Right atrium auricular region (tissue), 2 donors: ENCODE data around the gene ASAP2. TPM values are rescaled to one million over a fixed set of nuclear protein-coding genes. Genes with fewer than 3 reads are reported as not detected.
A peak's percentile ranks its signal among the peaks of the same experiment; 100 is the strongest.

ENCODE experiments used
- DNase-seq: peaks from one replicate; pipeline ENCODE4 v3.0.0-alpha.2; 2019; ENCODE audit warnings: low spot score
- H3K27ac ChIP-seq, 2 donors: fragments of 200-600 bp; sonication (generic); 1 replicate in 1 of 2; 2 replicates in 1 of 2; pipeline ENCODE4 v1.5.1; 2016 to 2019
- H3K27me3 ChIP-seq, 2 donors: fragments of 200-600 bp; sonication (generic); one replicate each; pipeline versions ENCODE4 v1.5.1 to v1.6.0; 2017 to 2019
- H3K36me3 ChIP-seq: fragments of 200-600 bp; sonication (generic); one replicate; pipeline ENCODE4 v1.5.1; 2016
- H3K4me1 ChIP-seq, 2 donors: fragments of 200-600 bp; sonication (generic); one replicate each; pipeline versions ENCODE4 v1.5.1 to v1.6.0; 2017 to 2019
- H3K4me3 ChIP-seq, 2 donors: fragments of 200-600 bp; sonication (generic); 1 replicate in 1 of 2; 2 replicates in 1 of 2; pipeline ENCODE4 v1.5.1; 2017 to 2019; ENCODE audit warnings: mild to moderate bottlenecking in 1 of 2, moderate library complexity in 1 of 2
- H3K9me3 ChIP-seq, 2 donors: fragments of 200-600 bp; sonication (generic); one replicate each; pipeline ENCODE4 v1.5.1; 2019
- CTCF ChIP-seq, 2 donors: fragments of 200-600 bp; sonication (generic); IDR thresholded peaks; one replicate each; pipeline ENCODE4 v1.5.1; 2019; ENCODE audit warnings: antibody characterized with exemption in 2 of 2
- total RNA-seq, 2 donors: library from RNA; depleted of rRNA; stranded (reverse); fragments of >200 nt; gene quantifications; one replicate each; pipeline ENCODE4 v1.1.0, GENCODE V29; 2016

The ASAP2 gene
- 10 to 100 TPM; 13.2 to 20.3 TPM for total RNA-seq

DNA sequence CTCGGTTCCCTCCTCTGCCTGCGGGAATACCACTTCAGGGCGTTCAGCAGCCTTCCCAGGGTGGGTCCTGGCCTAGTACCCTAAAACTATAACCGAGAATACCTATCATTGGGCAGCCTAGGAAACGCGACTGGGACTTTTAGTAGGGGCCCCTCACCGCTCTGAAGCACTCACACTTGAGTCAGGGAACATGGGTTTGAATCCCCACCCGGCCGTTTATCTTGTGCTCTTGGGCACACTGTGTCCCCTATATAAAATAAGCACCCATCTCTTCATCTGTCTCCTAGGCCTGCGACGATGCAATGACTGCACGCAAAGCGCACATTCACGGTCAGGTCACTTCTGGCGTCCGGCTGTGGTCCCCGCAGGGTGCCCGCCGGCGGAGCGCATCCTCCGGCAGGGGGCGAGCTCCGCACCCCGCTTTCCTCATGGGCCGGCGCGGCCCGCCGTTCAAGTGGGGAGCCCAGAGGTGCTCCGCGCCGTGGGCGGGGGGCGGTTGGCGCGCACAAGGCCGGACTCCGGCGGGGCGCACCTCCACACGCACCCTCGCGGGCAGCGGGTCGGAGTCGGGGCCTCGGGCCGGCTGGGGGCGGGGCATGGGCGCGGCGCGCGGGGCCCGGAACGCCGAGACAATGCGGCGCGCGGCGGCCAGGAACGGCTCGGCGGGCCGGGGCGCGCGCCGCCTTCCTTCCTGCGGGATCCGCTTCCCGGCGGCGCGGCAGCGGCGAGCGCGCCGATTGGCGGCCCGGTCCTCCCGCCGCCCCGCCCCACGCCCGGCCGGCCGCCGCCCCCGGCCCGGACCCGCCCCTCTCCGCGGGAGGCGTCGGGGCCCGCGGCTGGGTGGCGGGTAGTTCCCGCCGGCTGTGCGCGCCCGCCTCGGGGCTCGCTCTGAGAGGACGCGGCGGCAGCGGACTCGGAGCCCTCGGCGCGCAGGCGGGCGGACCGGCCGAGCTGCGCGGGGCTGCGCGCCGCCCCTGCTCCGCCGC is at the start of gene ASAP2:
TSS of gene ASAP2 (plus strand) at position 850 of the 986 bp plus-strand sequence. CDS start 293 bp downstream, outside the sequence.
- TF ChIP-seq CTCF (IDR thresholded peaks at IDR 0.05), result peak; percentile 79 to 87

GRCh38 chr2:9158786-9159779 is 47.5 kb upstream of the ASAP2 start:
- no peak for TF ChIP-seq CTCF (IDR thresholded peaks at IDR 0.05)
- H3K27me3 ChIP-seq, result no peaks in the 10 kb centered on the region
- no peak for DNase-seq
- H3K36me3 ChIP-seq, result no peaks in the 10 kb centered on the region
- no peaks in the 10 kb centered on the region for H3K4me1 ChIP-seq
- no peak overlapping the region for H3K4me3 ChIP-seq
- H3K27ac ChIP-seq, result no peak overlapping the region
- H3K9me3 ChIP-seq, result no peaks in the 10 kb centered on the region

More for the DNA sequence above, at the start of gene ASAP2:
- Histone ChIP-seq H3K9me3 (no peaks in the 10 kb centered on the region), H3K27me3 (no peaks in the 10 kb centered on the region), H3K36me3 (no peaks in the 10 kb centered on the region), H3K4me1 (peaks cover 0 to 23% of the 10 kb centered on the region in 2 donors), H3K27ac (peak within 1 kb of the TSS; percentile 82 to 92), H3K4me3 (peak within 1 kb of the TSS; percentile 78 to 83)
- DNase-seq, result peak; percentile 70

DNA sequence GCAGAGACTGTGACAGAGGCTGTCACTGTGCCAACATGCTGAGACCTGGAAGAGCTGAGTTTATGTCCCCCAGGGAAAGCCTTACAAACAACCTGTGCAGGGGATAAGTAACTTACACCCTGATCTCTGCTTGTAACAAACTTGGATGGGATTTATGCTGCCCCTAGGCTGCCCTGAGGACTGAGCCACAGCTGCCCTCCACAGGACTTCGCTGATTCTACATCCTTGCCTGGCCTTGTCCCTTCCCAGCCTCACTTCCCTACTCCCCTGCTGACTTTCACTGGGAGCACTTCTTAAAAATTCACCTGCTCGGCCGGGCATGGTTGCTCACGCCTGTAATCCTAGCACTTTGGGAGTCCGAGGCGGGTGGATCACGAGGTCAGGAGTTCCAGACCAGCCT is 45.9 kb upstream of the ASAP2 start:
- H3K27me3 ChIP-seq, result no peaks in the 10 kb centered on the region
- no peak for TF ChIP-seq CTCF (IDR thresholded peaks at IDR 0.05)
- no peaks in the 10 kb centered on the region for H3K36me3 ChIP-seq
- no peak overlapping the region for H3K27ac ChIP-seq
- H3K9me3 ChIP-seq, result no peaks in the 10 kb centered on the region
- H3K4me1 ChIP-seq, result no peaks in the 10 kb centered on the region
- no peak for DNase-seq
- H3K4me3 ChIP-seq, result no peak overlapping the region

- no peak for TF ChIP-seq CTCF (IDR thresholded peaks at IDR 0.05)
- no peaks in the 10 kb centered on the region for H3K36me3 ChIP-seq
- H3K27ac ChIP-seq, result no peak overlapping the region
- H3K4me3 ChIP-seq, result no peak overlapping the region
- H3K4me1 ChIP-seq, result peaks cover 0 to 7% of the 10 kb centered on the region in 2 donors
- no peaks in the 10 kb centered on the region for H3K27me3 ChIP-seq
- DNase-seq, result no peak
- H3K9me3 ChIP-seq, result no peaks in the 10 kb centered on the region
Observed at GRCh38 chr2:9162841-9163240, 43.8 kb upstream of the ASAP2 start.

DNA sequence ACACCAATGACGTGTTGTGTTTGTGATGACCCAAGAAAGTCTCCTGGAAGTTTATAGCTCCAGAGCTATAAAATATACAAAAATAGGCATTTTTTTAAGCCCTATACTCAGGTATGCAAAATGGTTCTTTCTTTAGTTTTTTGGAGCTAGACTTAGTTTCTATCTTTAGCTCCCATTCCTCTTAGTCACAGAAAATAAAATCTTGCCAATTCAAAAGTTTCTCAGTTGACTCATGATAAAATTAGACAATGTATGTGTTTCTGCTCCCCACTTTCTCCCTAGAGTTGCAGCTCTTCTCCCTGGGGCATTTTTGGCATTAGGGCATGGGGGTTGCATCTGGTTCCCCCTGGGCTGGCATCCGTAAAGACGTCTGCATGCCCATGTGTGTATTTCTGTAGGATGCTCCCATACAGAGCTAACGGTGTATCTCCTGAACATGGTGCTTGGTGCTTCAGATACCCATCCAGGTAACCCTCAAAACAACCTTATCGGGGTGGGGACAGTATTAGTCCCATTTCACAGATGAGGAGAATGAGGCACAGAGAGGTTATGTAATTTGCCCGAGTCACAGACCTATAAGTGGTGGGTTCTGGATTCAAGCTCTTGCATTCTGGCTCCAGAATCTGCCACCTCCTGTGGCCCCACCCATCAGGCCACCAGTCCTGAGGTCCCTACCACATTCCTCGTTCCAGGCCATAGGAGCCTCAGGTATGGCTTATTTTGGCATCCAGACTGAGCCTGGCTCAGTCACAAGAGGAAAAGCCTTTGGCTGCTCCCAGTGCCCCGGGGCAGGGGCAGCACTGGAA is 43.1 kb upstream of the ASAP2 start:
- no peak for DNase-seq
- Histone ChIP-seq H3K27me3 (no peaks in the 10 kb centered on the region), H3K36me3 (no peaks in the 10 kb centered on the region), H3K4me3 (no peak overlapping the region), H3K27ac (no peak overlapping the region), H3K9me3 (no peaks in the 10 kb centered on the region), H3K4me1 (peaks cover 0 to 13% of the 10 kb centered on the region in 2 donors)
- no peak for TF ChIP-seq CTCF (IDR thresholded peaks at IDR 0.05)
